Measurements from ENCODE around the gene DCD.
"Not testable (repeated sequence)": the region's sequence is repeated elsewhere in the genome, so short reads cannot be mapped to it uniquely, and the experiment has no call there.

- TF ChIP-seq, protein P1, sequence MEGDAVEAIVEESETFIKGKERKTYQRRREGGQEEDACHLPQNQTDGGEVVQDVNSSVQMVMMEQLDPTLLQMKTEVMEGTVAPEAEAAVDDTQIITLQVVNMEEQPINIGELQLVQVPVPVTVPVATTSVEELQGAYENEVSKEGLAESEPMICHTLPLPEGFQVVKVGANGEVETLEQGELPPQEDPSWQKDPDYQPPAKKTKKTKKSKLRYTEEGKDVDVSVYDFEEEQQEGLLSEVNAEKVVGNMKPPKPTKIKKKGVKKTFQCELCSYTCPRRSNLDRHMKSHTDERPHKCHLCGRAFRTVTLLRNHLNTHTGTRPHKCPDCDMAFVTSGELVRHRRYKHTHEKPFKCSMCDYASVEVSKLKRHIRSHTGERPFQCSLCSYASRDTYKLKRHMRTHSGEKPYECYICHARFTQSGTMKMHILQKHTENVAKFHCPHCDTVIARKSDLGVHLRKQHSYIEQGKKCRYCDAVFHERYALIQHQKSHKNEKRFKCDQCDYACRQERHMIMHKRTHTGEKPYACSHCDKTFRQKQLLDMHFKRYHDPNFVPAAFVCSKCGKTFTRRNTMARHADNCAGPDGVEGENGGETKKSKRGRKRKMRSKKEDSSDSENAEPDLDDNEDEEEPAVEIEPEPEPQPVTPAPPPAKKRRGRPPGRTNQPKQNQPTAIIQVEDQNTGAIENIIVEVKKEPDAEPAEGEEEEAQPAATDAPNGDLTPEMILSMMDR (IDR thresholded peaks at IDR 0.05; ENCODE audit: low read depth, low read length, poor library complexity, severe bottlenecking): not testable (repeated sequence)
- TF ChIP-seq EZH2phosphoT487 (IDR thresholded peaks at IDR 0.05; ENCODE audit: borderline replicate concordance, low read length): not testable (repeated sequence)
Observed at GRCh38 chr12:54665022-54665635, 17.0 kb upstream of the DCD start.

Measured in DOHH2 (cell line).